Tibial artery (tissue), 4 donors: ENCODE results near the gene POLR3E.

Experiments
- DNase-seq, 2 donors: peaks; one replicate each; pipeline ENCODE4 v3.0.0-alpha.2; 2019
- H3K27ac ChIP-seq, 2 donors: fragments of 200-600 bp; sonication (generic) in 1 of 2; 1 replicate in 1 of 2; 2 replicates in 1 of 2; pipeline ENCODE4 v1.5.1; 2018 to 2019; ENCODE audit warnings: mild to moderate bottlenecking in 1 of 2
- H3K27me3 ChIP-seq, 2 donors: fragments of 200-600 bp; sonication (generic) in 1 of 2; one replicate each; pipeline versions ENCODE4 v1.5.1 to v1.6.0; 2016 to 2019
- H3K36me3 ChIP-seq, 3 donors: fragments of 200-600 bp; sonication (generic) in 2 of 3; one replicate each; pipeline ENCODE4 v1.5.1; 2016 to 2019; ENCODE audit warnings: mild to moderate bottlenecking in 2 of 3
- H3K4me1 ChIP-seq, 4 donors: fragments of 200-600 bp; sonication (generic) in 2 of 4; 1 replicate in 3 of 4; 2 replicates in 1 of 4; pipeline ENCODE4 v1.5.1; 2016 to 2019
- H3K4me3 ChIP-seq, 2 donors: fragments of 200-600 bp; sonication (generic) in 1 of 2; 1 replicate in 1 of 2; 2 replicates in 1 of 2; pipeline ENCODE4 v1.5.1; 2018 to 2019; ENCODE audit warnings: mild to moderate bottlenecking in 2 of 2
- H3K9me3 ChIP-seq, 3 donors: fragments of 200-600 bp; sonication (generic) in 1 of 3; one replicate each; pipeline ENCODE4 v1.5.1; 2016 to 2019
- CTCF ChIP-seq, 2 experiments: fragments of 200-600 bp in 1 of 2; fragments of 450-650 bp in 1 of 2; IDR thresholded peaks; one replicate each; pipeline ENCODE4 v1.5.1; 2017 to 2019; ENCODE audit warnings: antibody characterized with exemption in 2 of 2, mild to moderate bottlenecking in 1 of 2, moderate library complexity in 1 of 2
- intact Hi-C: fragments of 100-400 bp; cut with DNase I; formaldehyde crosslinking; loops from one replicate; pipeline ENCODE4 v1.15.0; 2023; ENCODE audit warnings: low total_unique reads

Gene POLR3E

DNA sequence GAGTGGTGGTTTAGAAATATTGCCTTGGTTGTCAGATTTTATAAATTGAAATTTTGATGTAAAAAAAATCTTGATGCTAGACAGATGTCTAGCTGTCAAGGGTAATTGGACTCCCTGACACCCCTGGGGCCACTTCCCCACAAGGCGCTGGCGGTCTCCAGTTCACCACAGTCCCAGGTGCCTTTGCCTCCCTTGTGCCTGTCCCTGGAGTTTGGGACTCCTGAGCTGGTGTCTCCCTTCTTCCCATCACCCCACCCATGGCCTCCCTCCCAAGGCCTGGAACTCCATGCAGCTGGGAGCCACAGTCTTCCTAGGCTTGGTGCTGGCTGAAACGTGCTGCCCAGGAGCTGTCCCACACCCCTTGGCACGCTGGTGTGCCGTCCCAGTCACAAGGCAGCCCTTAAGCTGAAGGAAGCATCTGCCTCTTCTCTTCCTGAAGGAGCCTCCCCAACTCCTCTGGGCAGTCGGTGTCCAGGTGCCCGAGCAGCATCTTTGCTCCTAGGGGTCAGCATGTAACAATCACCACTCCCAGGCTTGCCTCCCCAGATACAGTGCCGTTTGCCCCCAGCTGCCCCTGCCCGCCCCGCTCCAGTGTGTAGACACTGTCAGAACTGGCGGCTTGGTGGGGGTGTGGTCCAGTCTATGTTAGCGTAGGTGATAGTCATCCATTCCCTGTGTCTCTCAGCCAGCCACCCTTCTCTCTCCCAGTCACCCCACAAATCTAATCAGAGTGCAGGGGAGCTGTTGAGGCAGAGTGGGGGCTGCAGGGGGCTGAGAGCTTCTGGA lies 26.2 kb downstream of the POLR3E start:
- Histone ChIP-seq H3K27ac (no peak overlapping the region), H3K4me3 (no peak overlapping the region), H3K27me3 (no peaks in the 10 kb centered on the region), H3K9me3 (no peaks in the 10 kb centered on the region), H3K36me3 (peaks cover 36 to 93% (median 83%) of the 10 kb centered on the region in 3 donors), H3K4me1 (no peaks in the 10 kb centered on the region)
- intact Hi-C loops, result no loop called here
- no peak for DNase-seq
- TF ChIP-seq CTCF (IDR thresholded peaks at IDR 0.05), result no peak

DNA sequence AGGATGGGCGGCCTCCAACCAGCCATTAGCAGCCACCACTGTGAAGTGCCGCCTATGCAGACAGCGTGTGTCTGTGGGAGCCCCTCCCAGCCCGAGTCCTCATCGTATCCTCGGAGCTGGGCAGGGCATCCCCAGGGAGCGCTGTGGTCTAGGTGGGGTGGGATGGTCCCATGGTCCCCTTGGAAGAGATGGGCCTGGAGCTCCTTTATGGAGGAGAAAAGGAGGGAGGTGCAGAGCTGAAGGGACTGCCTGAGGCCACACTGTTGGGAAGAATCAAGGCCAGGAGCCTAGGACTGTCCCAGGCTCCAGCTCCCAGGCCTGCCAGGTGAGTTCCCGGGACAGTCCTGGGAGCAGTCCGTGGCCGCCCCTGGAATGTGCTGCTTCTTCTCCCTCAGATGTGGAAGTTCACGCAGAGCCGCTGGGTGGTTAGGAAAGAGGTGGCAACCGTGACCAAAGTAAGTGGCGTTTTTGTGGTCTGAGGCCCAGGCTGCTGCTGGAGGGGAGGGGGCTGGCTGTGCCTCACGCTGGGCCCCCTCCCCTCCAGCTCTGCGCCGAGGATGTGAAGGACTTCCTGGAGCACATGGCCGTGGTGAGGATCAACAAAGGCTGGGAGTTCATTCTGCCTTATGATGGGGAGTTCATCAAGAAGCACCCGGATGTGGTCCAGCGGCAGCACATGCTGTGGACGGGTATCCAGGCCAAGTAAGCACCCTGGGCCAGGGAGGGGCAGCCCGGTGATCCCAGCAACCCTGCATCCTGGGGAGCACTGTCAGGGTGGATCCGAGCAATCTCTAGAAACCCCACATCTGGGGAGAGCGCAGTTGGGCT lies 27.0 kb downstream of the POLR3E start:
- no peaks in the 10 kb centered on the region for H3K4me1 ChIP-seq
- no peak for DNase-seq
- intact Hi-C loops, result no loop called here
- H3K4me3 ChIP-seq, result no peak overlapping the region
- peaks cover 30 to 92% (median 83%) of the 10 kb centered on the region in 3 donors for H3K36me3 ChIP-seq
- no peak for TF ChIP-seq CTCF (IDR thresholded peaks at IDR 0.05)
- H3K9me3 ChIP-seq, result no peaks in the 10 kb centered on the region
- no peak overlapping the region for H3K27ac ChIP-seq
- no peaks in the 10 kb centered on the region for H3K27me3 ChIP-seq

- H3K27me3 ChIP-seq, result no peaks in the 10 kb centered on the region
- H3K9me3 ChIP-seq, result no peaks in the 10 kb centered on the region
- H3K27ac ChIP-seq, result no peak overlapping the region
- no peaks in the 10 kb centered on the region for H3K4me1 ChIP-seq
- H3K4me3 ChIP-seq, result no peak overlapping the region
- no peak for TF ChIP-seq CTCF (IDR thresholded peaks at IDR 0.05)
- intact Hi-C loops, result no loop called here
- H3K36me3 ChIP-seq, result peaks cover 23 to 91% (median 84%) of the 10 kb centered on the region in 3 donors
- DNase-seq, result no peak
Observed at GRCh38 chr16:22324787-22325597, 27.8 kb downstream of the POLR3E start.

- Histone ChIP-seq H3K9me3 (no peaks in the 10 kb centered on the region), H3K27me3 (no peaks in the 10 kb centered on the region), H3K4me1 (no peaks in the 10 kb centered on the region), H3K36me3 (peaks cover 23 to 91% (median 85%) of the 10 kb centered on the region in 3 donors), H3K27ac (no peak overlapping the region), H3K4me3 (no peak overlapping the region)
- no peak for TF ChIP-seq CTCF (IDR thresholded peaks at IDR 0.05)
- intact Hi-C loops, result no loop called here
- DNase-seq, result no peak
Observed at GRCh38 chr16:22325598-22326368, 28.6 kb downstream of the POLR3E start.

DNA sequence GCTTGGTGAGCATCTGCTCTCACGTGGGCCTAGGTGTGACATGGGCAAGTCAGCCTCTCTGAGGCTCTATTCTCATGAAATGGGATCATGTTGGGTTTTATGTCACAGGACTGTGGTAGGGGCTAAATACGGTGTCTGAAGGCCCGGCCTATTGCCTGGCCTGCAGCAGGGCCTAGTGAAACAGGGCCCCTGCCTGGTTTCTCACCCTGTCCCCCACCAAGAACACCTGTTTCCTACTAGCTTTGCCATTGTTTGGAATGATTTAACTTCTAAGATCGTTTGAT lies 29.1 kb downstream of the POLR3E start:
- no peak for DNase-seq
- Histone ChIP-seq H3K27ac (no peak overlapping the region), H3K36me3 (peaks cover 24 to 94% (median 86%) of the 10 kb centered on the region in 3 donors), H3K4me3 (no peak overlapping the region), H3K9me3 (no peaks in the 10 kb centered on the region), H3K27me3 (no peaks in the 10 kb centered on the region), H3K4me1 (no peaks in the 10 kb centered on the region)
- intact Hi-C loops, result no loop called here
- TF ChIP-seq CTCF (IDR thresholded peaks at IDR 0.05), result no peak
